Measurements from ENCODE around the gene PDE2A. TPM values are rescaled to one million over a fixed set of nuclear protein-coding genes. Genes with fewer than 3 reads are reported as not detected.

PDE2A gene
- total and polyA plus RNA-seq, 2 of the 4 experiments (the other 2 are of a cell fraction) = 0.02 TPM; not detected in 1

- Histone ChIP-seq H4K20me1 (ENCODE audit: insufficient read depth, low read length) (peaks cover 5% of the 10 kb centered on the region), H2BK15ac (ENCODE audit: low read depth, low read length) (no peak overlapping the region), H3K36me3 (ENCODE audit: control insufficient read depth, insufficient read depth, low read length) (peaks cover 93% of the 10 kb centered on the region), H3K14ac (replicated peaks; ENCODE audit: low read depth, low read length) (no peak overlapping the region), H2AK9ac (replicated peaks; ENCODE audit: low read depth, low read length, poor library complexity) (peak overlapping the region; percentile 72), H3K4me3 (ENCODE audit: insufficient read depth, low read depth, low read length) (no peak overlapping the region), H2BK5ac (ENCODE audit: low read depth, low read length, poor library complexity, severe bottlenecking) (no peak overlapping the region), H4K8ac (ENCODE audit: low read depth in 2 of 2, low read length in 2 of 2) (no peak overlapping the region), H3K79me1 (ENCODE audit: low read depth in 1 of 2, low read length in 2 of 2) (peaks cover 0 to 8% of the 10 kb centered on the region in 2 experiments; a peak in 1 of 4 replicates), H3K23ac (ENCODE audit: low read depth, low read length) (no peak overlapping the region), H4K5ac (ENCODE audit: low read depth, low read length) (no peak overlapping the region), H2BK20ac (ENCODE audit: low read depth, low read length) (no peak overlapping the region), H2AFZ (replicated peaks; ENCODE audit: low read length, poor library complexity) (peak overlapping the region; percentile 51), H2BK120ac (ENCODE audit: low read depth, low read length) (no peak overlapping the region), H3K27me3 (ENCODE audit: control insufficient read depth, insufficient read depth, low read length) (no peaks in the 10 kb centered on the region), H3K9me3 (ENCODE audit: control insufficient read depth, insufficient read depth, low read length) (no peaks in the 10 kb centered on the region), H4K91ac (ENCODE audit: insufficient read depth, low read depth, low read length) (no peak overlapping the region), H2AK5ac (ENCODE audit: low read depth, low read length) (no peak overlapping the region), H3K9ac (ENCODE audit: low read depth, low read length) (no peak overlapping the region), H3K18ac (ENCODE audit: low read depth, low read length) (no peak overlapping the region), H3K4ac (ENCODE audit: low read depth, low read length) (no peak overlapping the region), H3K9me1 (ENCODE audit: insufficient read depth, low read length) (no peaks in the 10 kb centered on the region; the same call in 1 of the 2 replicates), H3K56ac (ENCODE audit: extremely low read depth, insufficient read depth, low read length) (no peak overlapping the region), H3K4me1 (ENCODE audit: control insufficient read depth, insufficient read depth, low read length) (no peaks in the 10 kb centered on the region), H3K4me2 (ENCODE audit: low read depth, low read length) (no peak overlapping the region), H3K27ac (ENCODE audit: insufficient read depth, low read length) (no peak overlapping the region)
- 96% methylated on average over 4 of the region's 19 CpGs; no CpG with 5 or more reads in 1 of the 2 experiments for WGBS, 2 experiments (ENCODE audit: extremely low coverage in 2 of 2, insufficient read length in 1 of 2)
- intact Hi-C loops (cut with micrococcal nuclease) (no loop called here), dilution Hi-C loops (cut with HindIII; ENCODE audit: low sequenced_read_pairs, unreplicated experiment) (no loop called here), in situ Hi-C loops (cut with MboI; ENCODE audit: low sequenced_read_pairs) (no loop called here)
- no peak for TF ChIP-seq BHLHE40 (IDR thresholded peaks at IDR 0.05; ENCODE audit: low read depth, low read length)
- TF ChIP-seq CTCF (conservative IDR thresholded peaks at IDR 0.05; ENCODE audit: low read depth, low read length) = 0 out of 2 replicates have a peak, but pooled peaks have one; percentile 13
- BruUV-seq (replicated peaks) = no TSS peak
- POLR2A ChIA-PET (ENCODE audit: unreplicated experiment) = no interaction called here
- CTCF ChIA-PET = no interaction called here
- ATAC-seq (ENCODE audit: low read depth) (no peak), DNase-seq (no peak)
Observed at GRCh38 chr11:72693271-72693968, 19.2 kb upstream of the PDE2A start.

Measured in IMR-90 (cell line).